Upper lobe of right lung (tissue), 1 donor: ENCODE results near the gene RRP8. TPM values are rescaled to one million over a fixed set of nuclear protein-coding genes. Genes with fewer than 3 reads are reported as not detected.

ENCODE experiments used
- ATAC-seq: fragments of 200-7000 bp; cut with Tn5 transposase; one replicate; pipeline ENCODE4 v1.9.1; 2020; ENCODE audit warnings: mild to moderate bottlenecking, moderate library complexity
- DNase-seq: peaks from one replicate; pipeline ENCODE4 v3.0.0-alpha.2; 2020
- H3K27ac ChIP-seq: fragments of 200-600 bp; one replicate; pipeline ENCODE4 v1.8.0; 2022
- H3K27me3 ChIP-seq: fragments of 200-600 bp; one replicate; pipeline ENCODE4 v1.8.0; 2022; ENCODE audit warnings: mild to moderate bottlenecking
- H3K36me3 ChIP-seq: fragments of 200-600 bp; one replicate; pipeline ENCODE4 v1.8.0; 2022
- H3K4me1 ChIP-seq: fragments of 200-600 bp; one replicate; pipeline ENCODE4 v1.8.0; 2022
- H3K4me3 ChIP-seq: fragments of 200-600 bp; one replicate; pipeline ENCODE4 v1.8.0; 2022; ENCODE audit warnings: mild to moderate bottlenecking
- H3K9me3 ChIP-seq: fragments of 200-600 bp; one replicate; pipeline ENCODE4 v1.8.0; 2022
- intact Hi-C: fragments of 100-400 bp; cut with DNase I; formaldehyde crosslinking; loops from one replicate; pipeline ENCODE4 v1.11.0; 2022
- total RNA-seq: library from RNA; stranded (reverse); fragmentation: NEBNext Ultra II Directional; extraction: Animal tissue kit (Norgen Biotek cat#: 25700); gene quantifications from one replicate; pipeline ENCODE4 v1.2.1, GENCODE V29; 2021
- TF ChIP-seq, protein P1 (sequence below): fragments of 200-600 bp; IDR thresholded peaks from one replicate; pipeline ENCODE4 v1.8.0; 2022; ENCODE audit warnings: antibody characterized with exemption
- donor health status: DM: no; HTN: yes; CAD: no; lungs with severe emphysema.

The RRP8 gene
- total RNA-seq, 1 donor from 2014 or later, result 17.9 TPM

DNA sequence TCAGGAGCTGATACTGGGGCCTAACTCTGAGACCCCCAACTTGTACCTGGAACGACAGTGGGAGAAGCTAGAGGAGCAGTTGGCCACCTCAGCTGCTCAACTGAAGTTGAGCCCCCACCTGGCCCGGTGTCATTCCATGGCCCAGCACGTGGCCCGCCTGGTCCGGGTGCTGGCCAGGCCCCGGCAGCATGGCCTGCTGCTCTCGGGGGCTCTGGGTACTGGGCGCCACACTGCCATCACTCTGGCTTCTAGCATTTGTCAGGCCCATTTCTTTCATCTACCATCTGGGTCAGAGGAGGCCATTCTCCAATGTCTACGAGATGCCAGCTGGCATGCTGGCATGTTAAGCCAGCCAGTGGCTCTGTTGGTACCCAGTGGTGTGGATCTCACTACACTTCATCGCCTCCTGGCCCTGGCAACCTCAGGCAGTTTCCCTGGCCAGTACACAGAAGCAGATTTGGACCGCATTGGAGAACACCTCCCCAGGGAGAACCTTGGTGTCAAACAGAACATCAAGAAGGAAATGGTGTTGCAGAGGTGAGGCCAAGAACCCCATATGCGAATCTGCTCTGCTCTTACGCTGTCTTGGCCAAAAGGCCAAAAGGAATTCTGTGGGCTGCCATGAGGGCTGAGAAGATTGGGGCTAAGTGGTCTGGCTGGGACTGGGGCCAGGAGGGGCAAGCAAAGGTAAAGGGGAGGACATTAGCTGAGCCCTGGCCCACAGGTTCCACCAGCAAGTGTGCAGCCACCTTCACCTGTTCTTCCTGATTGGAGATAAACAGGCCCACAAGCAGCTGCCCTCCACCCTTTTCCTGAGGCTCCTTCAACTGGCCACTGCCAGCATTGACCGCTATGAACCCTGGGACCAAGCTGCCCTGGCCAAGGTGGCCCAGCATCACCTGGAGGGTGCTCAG is 45.4 kb downstream of the RRP8 start:
- intact Hi-C loops, result no loop called here
- Histone ChIP-seq H3K4me3 (no peak overlapping the region), H3K4me1 (no peaks in the 10 kb centered on the region), H3K27ac (no peak overlapping the region), H3K36me3 (no peaks in the 10 kb centered on the region), H3K9me3 (no peaks in the 10 kb centered on the region), H3K27me3 (no peaks in the 10 kb centered on the region)
- ATAC-seq (peak; percentile 7), DNase-seq (no peak)
- TF ChIP-seq, protein P1, sequence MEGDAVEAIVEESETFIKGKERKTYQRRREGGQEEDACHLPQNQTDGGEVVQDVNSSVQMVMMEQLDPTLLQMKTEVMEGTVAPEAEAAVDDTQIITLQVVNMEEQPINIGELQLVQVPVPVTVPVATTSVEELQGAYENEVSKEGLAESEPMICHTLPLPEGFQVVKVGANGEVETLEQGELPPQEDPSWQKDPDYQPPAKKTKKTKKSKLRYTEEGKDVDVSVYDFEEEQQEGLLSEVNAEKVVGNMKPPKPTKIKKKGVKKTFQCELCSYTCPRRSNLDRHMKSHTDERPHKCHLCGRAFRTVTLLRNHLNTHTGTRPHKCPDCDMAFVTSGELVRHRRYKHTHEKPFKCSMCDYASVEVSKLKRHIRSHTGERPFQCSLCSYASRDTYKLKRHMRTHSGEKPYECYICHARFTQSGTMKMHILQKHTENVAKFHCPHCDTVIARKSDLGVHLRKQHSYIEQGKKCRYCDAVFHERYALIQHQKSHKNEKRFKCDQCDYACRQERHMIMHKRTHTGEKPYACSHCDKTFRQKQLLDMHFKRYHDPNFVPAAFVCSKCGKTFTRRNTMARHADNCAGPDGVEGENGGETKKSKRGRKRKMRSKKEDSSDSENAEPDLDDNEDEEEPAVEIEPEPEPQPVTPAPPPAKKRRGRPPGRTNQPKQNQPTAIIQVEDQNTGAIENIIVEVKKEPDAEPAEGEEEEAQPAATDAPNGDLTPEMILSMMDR, result no peak

DNA sequence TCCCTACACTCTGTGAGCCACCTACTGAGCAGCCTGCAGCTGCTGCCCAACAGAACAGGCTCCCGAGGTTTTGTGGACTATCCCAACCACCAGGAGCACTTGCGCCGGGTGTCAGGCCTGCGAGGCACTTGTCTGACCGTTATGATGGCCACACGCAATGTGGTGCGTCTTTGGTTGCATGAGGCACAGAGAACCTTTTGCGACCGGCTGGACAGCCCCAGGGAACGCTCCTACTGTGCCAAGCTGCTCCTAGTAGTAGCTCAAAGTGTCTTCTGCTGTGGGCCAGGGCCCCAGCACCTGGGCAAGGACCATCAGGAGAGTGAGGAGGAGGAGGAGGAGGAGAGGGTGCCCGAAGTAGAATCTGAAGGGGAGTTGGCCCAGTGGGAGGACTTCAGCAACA is 46.4 kb downstream of the RRP8 start:
- Histone ChIP-seq H3K4me1 (no peaks in the 10 kb centered on the region), H3K36me3 (no peaks in the 10 kb centered on the region), H3K27ac (no peak overlapping the region), H3K4me3 (no peak overlapping the region), H3K27me3 (no peaks in the 10 kb centered on the region), H3K9me3 (no peaks in the 10 kb centered on the region)
- intact Hi-C loops, result no loop called here
- TF ChIP-seq, protein P1, result no peak
- DNase-seq, result no peak
- no peak for ATAC-seq

DNA sequence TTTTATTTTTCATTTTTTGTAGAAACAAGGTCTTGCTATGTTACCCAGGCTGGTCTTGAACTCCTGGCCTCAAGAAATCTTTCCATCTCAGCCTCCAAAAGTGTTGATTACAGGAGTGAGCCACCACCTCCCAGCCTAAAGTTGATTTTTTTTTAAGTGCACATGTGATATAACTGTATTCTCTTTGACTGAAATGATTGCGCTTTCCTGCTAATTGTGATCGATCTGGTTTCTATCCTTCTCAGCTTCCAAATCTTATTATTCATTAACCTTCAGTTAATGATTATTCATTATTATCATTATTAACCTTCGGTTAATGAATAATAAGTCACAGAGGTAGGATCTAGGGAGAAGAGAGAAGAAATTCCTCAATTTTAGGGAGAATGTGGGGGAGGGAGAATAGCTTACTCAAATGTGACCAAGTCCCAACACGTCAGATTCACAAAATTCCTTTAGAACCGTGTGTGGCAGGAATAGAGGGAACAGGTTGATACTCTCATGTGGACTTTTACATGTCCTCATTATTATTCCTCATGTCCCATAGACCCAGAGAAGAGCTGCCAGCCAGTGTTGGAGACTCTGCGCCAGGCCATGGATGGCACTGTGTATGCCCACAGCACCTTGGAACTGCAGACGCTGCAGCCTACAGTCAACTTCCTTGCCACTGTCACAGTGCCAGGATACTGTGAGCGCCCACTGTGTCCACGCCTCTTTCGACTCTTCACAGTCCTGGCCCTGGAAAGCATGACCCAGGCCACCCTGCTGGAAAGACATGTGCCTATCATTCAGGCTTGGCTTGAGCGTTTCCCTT is 47.1 kb downstream of the RRP8 start:
- H3K27me3 ChIP-seq, result no peaks in the 10 kb centered on the region
- TF ChIP-seq, protein P1, result no peak
- no peak overlapping the region for H3K27ac ChIP-seq
- no peaks in the 10 kb centered on the region for H3K9me3 ChIP-seq
- no peaks in the 10 kb centered on the region for H3K36me3 ChIP-seq
- DNase-seq (no peak), ATAC-seq (peak; percentile 13)
- intact Hi-C loops, result no loop called here
- no peak overlapping the region for H3K4me3 ChIP-seq
- no peaks in the 10 kb centered on the region for H3K4me1 ChIP-seq

DNA sequence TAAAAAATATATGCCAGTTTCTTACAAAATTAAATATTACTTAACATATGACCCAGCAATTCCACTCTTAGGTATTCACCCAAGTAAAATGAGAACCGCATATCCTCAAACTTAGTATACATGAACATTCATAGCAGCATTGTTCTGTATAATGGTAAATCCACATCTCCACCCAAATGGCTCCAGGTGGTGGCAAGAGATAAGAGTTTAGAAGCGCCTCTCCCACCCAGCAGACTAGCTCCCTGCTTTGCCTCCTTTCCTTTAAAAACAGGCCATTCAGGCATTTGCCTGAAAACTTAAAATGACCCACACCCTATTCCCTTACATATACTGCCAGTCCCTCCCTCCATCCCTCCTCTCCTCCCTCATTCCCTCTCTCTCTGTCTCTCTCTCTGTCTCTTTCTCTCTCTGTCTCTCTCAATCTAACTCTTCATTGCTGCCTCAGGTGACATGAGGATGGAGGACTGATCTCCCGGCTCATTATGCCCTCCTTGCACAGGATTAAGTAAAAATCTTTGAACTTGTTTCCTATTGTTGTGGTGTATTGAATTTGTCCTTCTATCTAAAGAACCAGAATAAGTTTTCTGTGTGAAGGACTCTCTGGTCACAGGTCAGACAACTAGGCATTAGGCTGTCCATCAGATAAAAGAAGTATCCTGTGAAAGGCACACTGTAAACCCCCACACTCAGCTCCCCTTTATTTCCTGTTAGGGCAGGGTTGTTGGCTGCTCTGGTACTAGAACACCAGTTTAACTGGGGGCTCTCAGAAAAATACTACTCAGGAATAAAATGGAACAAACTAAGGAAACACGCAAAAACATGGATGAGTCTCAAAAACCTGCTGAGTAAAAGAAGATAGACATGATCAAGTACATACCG is 48.3 kb downstream of the RRP8 start:
- TF ChIP-seq, protein P1, result no peak

DNA sequence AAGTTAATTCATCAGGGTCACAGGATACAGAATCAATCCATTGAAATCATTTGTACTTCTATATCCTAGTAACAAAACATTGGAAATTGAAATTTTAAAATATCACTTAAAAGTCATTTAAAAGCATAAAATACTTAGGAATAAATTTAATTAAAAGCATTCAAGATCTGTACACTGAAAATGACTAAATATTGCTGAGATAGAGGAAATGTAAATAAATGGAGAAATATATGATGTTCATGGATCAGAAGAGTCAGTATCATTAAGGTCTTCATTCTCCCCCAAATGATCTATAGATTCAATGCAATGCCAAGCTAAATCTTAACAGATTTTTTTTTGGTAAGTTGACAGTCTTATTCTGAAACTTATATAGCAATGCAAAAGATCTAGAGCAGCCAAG is 49.8 kb downstream of the RRP8 start:
- no peaks in the 10 kb centered on the region for H3K9me3 ChIP-seq
- ATAC-seq (no peak), DNase-seq (no peak)
- H3K36me3 ChIP-seq, result no peaks in the 10 kb centered on the region
- H3K4me3 ChIP-seq, result no peak overlapping the region
- TF ChIP-seq, protein P1, result no peak
- H3K27me3 ChIP-seq, result no peaks in the 10 kb centered on the region
- intact Hi-C loops, result no loop called here
- H3K4me1 ChIP-seq, result no peaks in the 10 kb centered on the region
- no peak overlapping the region for H3K27ac ChIP-seq

More for the DNA sequence above, 48.3 kb downstream of the RRP8 start:
- Histone ChIP-seq H3K9me3 (no peaks in the 10 kb centered on the region), H3K36me3 (no peaks in the 10 kb centered on the region), H3K27ac (no peak overlapping the region), H3K4me3 (no peak overlapping the region), H3K4me1 (no peaks in the 10 kb centered on the region), H3K27me3 (no peaks in the 10 kb centered on the region)
- DNase-seq (no peak), ATAC-seq (no peak)
- intact Hi-C loops, result no loop called here
